ENCODE data around the gene CCDC149.

GRCh38 chr4:24771241-24771640 is 141.6 kb downstream of the CCDC149 start:
- no peak for TF ChIP-seq CTCF (conservative IDR thresholded peaks at IDR 0.05)
- no peak for TF ChIP-seq ZFX (IDR thresholded peaks at IDR 0.05)
